ENCODE data around the gene CCDC171. TPM values are rescaled to one million over a fixed set of nuclear protein-coding genes. Genes with fewer than 3 reads are reported as not detected.
"Not testable (repeated sequence)": the region's sequence is repeated elsewhere in the genome, so short reads cannot be mapped to it uniquely, and the experiment has no call there.

CCDC171 gene
- total RNA-seq, 1 donor from 2014 or later, result 8.7 TPM

GRCh38 chr9:15570769-15571168 is 17.9 kb downstream of the CCDC171 start:
- DNase-seq, result no peak

- DNase-seq, result no peak
Observed at GRCh38 chr9:15572200-15572770, 19.4 kb downstream of the CCDC171 start.

- DNase-seq, result no peak
Observed at GRCh38 chr9:15576350-15577050, 23.7 kb downstream of the CCDC171 start.

- peak; percentile 10 for DNase-seq
Observed at GRCh38 chr9:15578714-15579113, 25.9 kb downstream of the CCDC171 start.

- no peak for DNase-seq
Observed at GRCh38 chr9:15584379-15584778, 31.5 kb downstream of the CCDC171 start.

- no peak for DNase-seq
Observed at GRCh38 chr9:15592317-15592716, 39.5 kb downstream of the CCDC171 start.

- DNase-seq, result not testable (repeated sequence)
Observed at GRCh38 chr9:15592940-15593339, 40.1 kb downstream of the CCDC171 start.

- not testable (repeated sequence) for DNase-seq
Observed at GRCh38 chr9:15600666-15601330, 48.0 kb downstream of the CCDC171 start.

- peak; percentile 81 for DNase-seq
Observed at GRCh38 chr9:15606643-15607472, 54.0 kb downstream of the CCDC171 start.

GRCh38 chr9:15612962-15613361 is 60.1 kb downstream of the CCDC171 start:
- no peak for DNase-seq

GRCh38 chr9:15617782-15618181 is 64.9 kb downstream of the CCDC171 start:
- no peak for DNase-seq

GRCh38 chr9:15618540-15619331 is 65.9 kb downstream of the CCDC171 start:
- no peak for DNase-seq

GRCh38 chr9:15622318-15622971 is 69.6 kb downstream of the CCDC171 start:
- peak; percentile 32 for DNase-seq

GRCh38 chr9:15635752-15636151 is 82.9 kb downstream of the CCDC171 start:
- DNase-seq, result no peak

- DNase-seq, result no peak
Observed at GRCh38 chr9:15640121-15640520, 87.3 kb downstream of the CCDC171 start.

GRCh38 chr9:15641291-15641690 is 88.4 kb downstream of the CCDC171 start:
- peak; percentile 41 for DNase-seq

GRCh38 chr9:15642369-15642962 is 89.6 kb downstream of the CCDC171 start:
- peak; percentile 57 for DNase-seq

- no peak for DNase-seq
Observed at GRCh38 chr9:15670246-15670645, 117.4 kb downstream of the CCDC171 start.

GRCh38 chr9:15670894-15671293 is 118.1 kb downstream of the CCDC171 start:
- DNase-seq, result no peak

GRCh38 chr9:15693701-15694100 is 140.9 kb downstream of the CCDC171 start:
- DNase-seq, result no peak

GRCh38 chr9:15696979-15697378 is 144.1 kb downstream of the CCDC171 start:
- no peak for DNase-seq

Data from tongue (tissue), 2 donors.